GM20000 (cell line): ENCODE results near the gene ALKAL2.
A peak's percentile ranks its signal among the peaks of the same experiment; 100 is the strongest.

ENCODE experiments used
- DNase-seq: peaks from one replicate; pipeline ENCODE4 v3.0.0; 2012; ENCODE audit warnings: low spot score
- CTCF ChIP-seq: IDR thresholded peaks from 2 replicates; pipeline ENCODE4 v1.5.1; 2012; ENCODE audit warnings: mild to moderate bottlenecking, control low read depth; ENCODE audit errors: extremely low read depth, missing control alignments

Gene ALKAL2

GRCh38 chr2:269356-270030, 18.4 kb downstream of the ALKAL2 start:
- no peak for DNase-seq
- no peak for TF ChIP-seq CTCF

- DNase-seq: no peak
- no peak for TF ChIP-seq CTCF
These were observed 19.6 kb downstream of the ALKAL2 start for GRCh38 chr2:268323-268722.

GRCh38 chr2:264493-265468, 23.1 kb downstream of the ALKAL2 start, which contains the start of gene ACP1:
ACP1 (plus strand) TSS chr2:264947; CDS start chr2:264965, 18 bp downstream.
- peak; percentile 99 for DNase-seq
- no peak for TF ChIP-seq CTCF

- peak; percentile 70 for DNase-seq
- TF ChIP-seq CTCF: no peak
These were observed 24.0 kb downstream of the ALKAL2 start, which contains the start of gene SH3YL1 for GRCh38 chr2:263774-264492. SH3YL1 (minus strand) TSS chr2:264032; CDS start chr2:263984, 48 bp downstream.

GRCh38 chr2:263022-263738, 24.7 kb downstream of the ALKAL2 start:
- DNase-seq: no peak
- no peak for TF ChIP-seq CTCF

GRCh38 chr2:262117-262516, 25.8 kb downstream of the ALKAL2 start:
- no peak for DNase-seq
- no peak for TF ChIP-seq CTCF
